ENCODE data around the gene EGF. TPM values are rescaled to one million over a fixed set of nuclear protein-coding genes. Genes with fewer than 3 reads are reported as not detected.
A peak's percentile ranks its signal among the peaks of the same experiment; 100 is the strongest.
"Not testable (repeated sequence)": the region's sequence is repeated elsewhere in the genome, so short reads cannot be mapped to it uniquely, and the experiment has no call there.

The EGF gene
- total RNA-seq, 2 experiments from 2014 or later = not detected

- H3K36me3 Mint-ChIP-seq = no peaks in the 10 kb centered on the region
- ATAC-seq (no peak), DNase-seq (no peak)
- H3K4me1 Mint-ChIP-seq = no peaks in the 10 kb centered on the region
- H3K27me3 Mint-ChIP-seq = peaks cover 4% of the 10 kb centered on the region
- CTCF ChIA-PET = interaction anchor here (0.9 kb wide), 1 partner anchor 12 kb away, joined by 4 read pairs; no protein-coding TSS in a partner anchor
- H3K27ac Mint-ChIP-seq = no peak overlapping the region
- H3K9me3 Mint-ChIP-seq (ENCODE audit: low read depth) = no peaks in the 10 kb centered on the region
- no peak overlapping the region for H3K4me3 Mint-ChIP-seq
Observed at GRCh38 chr4:109930464-109930863, 17.8 kb downstream of the EGF start.

- Mint-ChIP-seq H3K4me1 (no peaks in the 10 kb centered on the region), H3K9me3 (ENCODE audit: low read depth) (no peaks in the 10 kb centered on the region), H3K36me3 (no peaks in the 10 kb centered on the region), H3K27me3 (peaks cover 7% of the 10 kb centered on the region), H3K4me3 (no peak overlapping the region), H3K27ac (no peak overlapping the region)
- DNase-seq = no peak
- no peak for ATAC-seq
- CTCF ChIA-PET = interaction anchor here (0.9 kb wide), 1 partner anchor 12 kb away, joined by 4 read pairs; no protein-coding TSS in a partner anchor
Observed at GRCh38 chr4:109930872-109931271, 18.2 kb downstream of the EGF start.

- Mint-ChIP-seq H3K4me3 (no peak overlapping the region), H3K36me3 (no peaks in the 10 kb centered on the region), H3K4me1 (no peaks in the 10 kb centered on the region), H3K27ac (no peak overlapping the region), H3K27me3 (peaks cover 10% of the 10 kb centered on the region), H3K9me3 (ENCODE audit: low read depth) (no peaks in the 10 kb centered on the region)
- CTCF ChIA-PET = no interaction called here
- DNase-seq (no peak), ATAC-seq (no peak)
Observed at GRCh38 chr4:109931318-109931717, 18.6 kb downstream of the EGF start.

DNA sequence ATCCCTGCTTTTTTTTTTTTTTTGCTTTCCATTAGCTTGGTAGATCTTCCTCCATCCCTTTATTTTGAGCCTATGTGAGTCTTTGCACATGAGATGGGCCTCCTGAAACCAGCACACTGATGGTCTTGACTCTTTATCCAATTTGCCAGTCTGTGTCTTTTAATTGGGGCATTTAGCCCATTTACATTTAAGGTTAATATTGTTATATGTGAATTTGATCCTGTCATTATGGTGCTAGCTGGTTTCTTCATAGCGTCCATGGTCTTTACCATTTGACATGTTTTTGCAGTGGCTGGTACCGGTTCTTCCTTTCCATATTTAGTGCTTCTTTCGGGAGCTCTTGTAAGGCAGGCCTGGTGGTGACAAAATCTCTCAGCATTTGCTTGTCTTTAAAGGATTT, 24.7 kb downstream of the EGF start:
- H3K27ac Mint-ChIP-seq; H3K36me3 Mint-ChIP-seq; DNase-seq; CTCF ChIA-PET; ATAC-seq; H3K4me3 Mint-ChIP-seq; H3K4me1 Mint-ChIP-seq; H3K9me3 Mint-ChIP-seq (ENCODE audit: low read depth): not testable (repeated sequence)
- peaks cover 24% of the 10 kb centered on the region for H3K27me3 Mint-ChIP-seq

- Mint-ChIP-seq H3K27ac (no peak overlapping the region), H3K36me3 (no peaks in the 10 kb centered on the region), H3K9me3 (ENCODE audit: low read depth) (no peaks in the 10 kb centered on the region), H3K4me1 (no peaks in the 10 kb centered on the region), H3K27me3 (peaks cover 27% of the 10 kb centered on the region), H3K4me3 (no peak overlapping the region)
- ATAC-seq = no peak
- CTCF ChIA-PET = no interaction called here
- no peak for DNase-seq
Observed at GRCh38 chr4:109939190-109939589, 26.5 kb downstream of the EGF start.

DNA sequence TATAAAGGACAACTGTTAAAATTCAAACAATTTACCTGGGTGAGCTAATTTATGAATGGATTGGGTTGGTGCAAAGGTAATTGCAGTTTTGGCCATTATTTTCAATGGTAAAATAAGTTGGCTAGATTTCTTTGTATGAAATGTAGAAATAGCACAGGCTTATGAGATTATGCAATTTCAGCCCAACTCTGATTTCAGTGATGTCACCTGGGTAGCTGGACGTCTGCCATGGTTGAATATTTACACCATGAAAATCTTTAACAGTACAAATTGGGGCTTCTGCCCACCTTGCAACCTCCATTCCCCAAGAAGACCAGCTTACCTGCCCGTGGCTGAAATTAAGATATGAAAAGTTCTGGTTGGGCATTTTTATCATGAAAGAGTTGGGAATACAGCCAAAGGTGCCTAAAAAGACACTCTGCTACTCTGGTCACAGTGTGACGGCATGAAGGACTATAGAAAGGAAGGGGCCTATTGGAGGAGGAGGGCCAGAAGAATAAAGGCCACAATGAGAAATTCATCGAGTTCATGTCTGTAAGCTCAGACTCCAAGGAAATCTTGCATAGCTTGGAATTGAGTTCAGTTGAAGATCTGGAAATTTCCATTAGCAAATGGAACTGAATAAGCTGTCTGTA, 29.7 kb downstream of the EGF start:
- no peak overlapping the region for H3K27ac Mint-ChIP-seq
- CTCF ChIA-PET = interaction anchor here (1.0 to 1.1 kb wide), 2 partner anchors 12 to 577 kb away, joined by 3 to 4 read pairs; no protein-coding TSS in a partner anchor
- H3K36me3 Mint-ChIP-seq = no peaks in the 10 kb centered on the region
- ATAC-seq (no peak), DNase-seq (no peak)
- peaks cover 12% of the 10 kb centered on the region for H3K27me3 Mint-ChIP-seq
- peaks cover under 1% of the 10 kb centered on the region for H3K4me1 Mint-ChIP-seq
- no peak overlapping the region for H3K4me3 Mint-ChIP-seq
- H3K9me3 Mint-ChIP-seq (ENCODE audit: low read depth) = no peaks in the 10 kb centered on the region

DNA sequence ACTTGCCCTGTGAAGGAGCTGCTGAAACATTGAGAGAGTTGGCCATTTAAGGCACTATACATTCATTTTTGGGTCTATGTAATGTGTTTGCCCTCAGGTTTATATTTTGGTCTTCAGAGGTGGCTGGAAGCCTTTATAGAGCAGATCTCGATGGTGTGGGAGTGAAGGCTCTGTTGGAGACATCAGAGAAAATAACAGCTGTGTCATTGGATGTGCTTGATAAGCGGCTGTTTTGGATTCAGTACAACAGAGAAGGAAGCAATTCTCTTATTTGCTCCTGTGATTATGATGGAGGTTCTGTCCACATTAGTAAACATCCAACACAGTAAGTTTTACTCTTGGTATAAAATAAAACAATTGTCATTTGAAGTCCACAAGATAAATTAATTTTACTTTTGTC, 31.1 kb downstream of the EGF start:
- Mint-ChIP-seq H3K27ac (no peak overlapping the region), H3K27me3 (peaks cover 9% of the 10 kb centered on the region), H3K4me1 (peaks cover 7% of the 10 kb centered on the region), H3K4me3 (no peak overlapping the region), H3K9me3 (ENCODE audit: low read depth) (no peaks in the 10 kb centered on the region), H3K36me3 (no peaks in the 10 kb centered on the region)
- DNase-seq (no peak), ATAC-seq (no peak)
- CTCF ChIA-PET = no interaction called here

- Mint-ChIP-seq H3K27ac (no peak overlapping the region), H3K4me3 (no peak overlapping the region), H3K27me3 (peaks cover 6% of the 10 kb centered on the region), H3K36me3 (no peaks in the 10 kb centered on the region), H3K4me1 (peaks cover 7% of the 10 kb centered on the region), H3K9me3 (ENCODE audit: low read depth) (no peaks in the 10 kb centered on the region)
- CTCF ChIA-PET = no interaction called here
- ATAC-seq (no peak), DNase-seq (no peak)
Observed at GRCh38 chr4:109944591-109944990, 31.9 kb downstream of the EGF start.

GRCh38 chr4:109945056-109945455, 32.4 kb downstream of the EGF start:
- CTCF ChIA-PET = no interaction called here
- DNase-seq = no peak
- H3K27ac Mint-ChIP-seq = no peak overlapping the region
- peaks cover 7% of the 10 kb centered on the region for H3K4me1 Mint-ChIP-seq
- H3K4me3 Mint-ChIP-seq = no peak overlapping the region
- H3K9me3 Mint-ChIP-seq (ENCODE audit: low read depth) = no peaks in the 10 kb centered on the region
- peaks cover 6% of the 10 kb centered on the region for H3K27me3 Mint-ChIP-seq
- H3K36me3 Mint-ChIP-seq = no peaks in the 10 kb centered on the region
- ATAC-seq = no peak

GRCh38 chr4:109946120-109946519, 33.4 kb downstream of the EGF start:
- DNase-seq (no peak), ATAC-seq (no peak)
- Mint-ChIP-seq H3K27me3 (peaks cover 6% of the 10 kb centered on the region), H3K4me1 (peaks cover 7% of the 10 kb centered on the region), H3K36me3 (no peaks in the 10 kb centered on the region), H3K9me3 (ENCODE audit: low read depth) (no peaks in the 10 kb centered on the region), H3K27ac (no peak overlapping the region), H3K4me3 (no peak overlapping the region)
- CTCF ChIA-PET = no interaction called here

DNA sequence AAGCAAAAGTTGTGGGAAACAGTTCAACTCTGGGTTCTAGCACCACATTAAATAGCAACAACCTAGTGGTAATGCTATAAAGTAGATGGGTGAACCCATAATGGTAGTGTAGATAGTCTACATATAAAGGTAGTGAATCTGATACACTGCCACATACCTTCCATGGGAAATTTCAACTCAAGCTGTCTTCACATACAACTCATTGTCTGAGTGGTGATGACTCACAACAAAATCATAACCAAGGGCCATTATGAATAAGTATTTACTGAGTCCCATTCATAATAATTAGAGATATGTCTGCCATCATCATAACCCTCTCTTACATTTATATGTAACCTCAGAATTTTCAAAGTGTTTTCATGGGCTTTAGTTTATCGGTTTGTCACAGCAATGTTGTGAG, 34.8 kb downstream of the EGF start:
- Mint-ChIP-seq H3K27ac (no peak overlapping the region), H3K4me1 (peaks cover 7% of the 10 kb centered on the region), H3K9me3 (ENCODE audit: low read depth) (no peaks in the 10 kb centered on the region), H3K4me3 (no peak overlapping the region), H3K36me3 (no peaks in the 10 kb centered on the region), H3K27me3 (peaks cover 6% of the 10 kb centered on the region)
- CTCF ChIA-PET = no interaction called here
- DNase-seq (no peak), ATAC-seq (peak; percentile 45)

DNA sequence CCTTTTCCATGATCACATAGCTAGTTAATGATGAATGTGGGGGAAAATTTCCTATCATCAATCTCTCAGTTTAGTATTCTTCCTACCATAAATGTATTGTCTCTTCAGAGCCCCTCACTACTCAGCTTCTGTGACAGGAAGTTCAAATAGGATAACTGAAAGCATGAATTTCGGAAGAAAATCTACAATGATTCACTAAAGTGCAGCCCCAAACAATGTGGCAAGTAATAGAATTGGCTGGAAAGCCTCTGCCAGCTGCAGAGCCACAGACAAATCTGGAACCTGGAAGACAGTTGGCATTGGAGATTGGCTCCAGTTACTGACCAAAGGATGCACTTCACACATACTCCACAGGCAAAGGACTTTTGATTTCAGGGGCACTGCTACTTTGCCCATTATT, 35.2 kb downstream of the EGF start:
- Mint-ChIP-seq H3K4me3 (no peak overlapping the region), H3K9me3 (ENCODE audit: low read depth) (no peaks in the 10 kb centered on the region), H3K4me1 (peaks cover 7% of the 10 kb centered on the region), H3K27me3 (peaks cover 4% of the 10 kb centered on the region), H3K36me3 (no peaks in the 10 kb centered on the region), H3K27ac (no peak overlapping the region)
- CTCF ChIA-PET = no interaction called here
- DNase-seq (no peak), ATAC-seq (no peak)

- H3K4me3 Mint-ChIP-seq; DNase-seq; ATAC-seq; H3K27me3 Mint-ChIP-seq; H3K9me3 Mint-ChIP-seq (ENCODE audit: low read depth); H3K36me3 Mint-ChIP-seq; H3K27ac Mint-ChIP-seq; H3K4me1 Mint-ChIP-seq; CTCF ChIA-PET: not testable (repeated sequence)
Observed at GRCh38 chr4:109949099-109949718, 36.5 kb downstream of the EGF start.

GRCh38 chr4:109952612-109953011, 39.9 kb downstream of the EGF start:
- H3K9me3 Mint-ChIP-seq (ENCODE audit: low read depth) = no peaks in the 10 kb centered on the region
- CTCF ChIA-PET = no interaction called here

More at GRCh38 chr4:109952612-109953011, 39.9 kb downstream of the EGF start:
- H3K27ac Mint-ChIP-seq = no peak overlapping the region
- peaks cover 4% of the 10 kb centered on the region for H3K27me3 Mint-ChIP-seq
- H3K4me1 Mint-ChIP-seq = peaks cover 4% of the 10 kb centered on the region
- ATAC-seq = no peak
- no peak overlapping the region for H3K4me3 Mint-ChIP-seq
- no peaks in the 10 kb centered on the region for H3K36me3 Mint-ChIP-seq
- DNase-seq = no peak

Measured in activated CD8-positive, alpha-beta memory T cell treated with anti-CD3 and anti-CD28 coated beads, Interleukin-2, amount 10 ng/mL, durations not matched to agents 7 days and 5 days (primary cell).